GM18511 (cell line): Measurements from ENCODE around the gene GRHL1.
"Not testable (repeated sequence)": the region's sequence is repeated elsewhere in the genome, so short reads cannot be mapped to it uniquely, and the experiment has no call there.

Source experiments
- ATAC-seq: cut with Tn5 transposase; IDR thresholded peaks from one replicate; pipeline ENCODE4 v1.9.1; 2021; ENCODE audit warnings: mild to moderate bottlenecking, moderate library complexity; ENCODE audit not compliant: unreplicated experiment

The GRHL1 gene

DNA sequence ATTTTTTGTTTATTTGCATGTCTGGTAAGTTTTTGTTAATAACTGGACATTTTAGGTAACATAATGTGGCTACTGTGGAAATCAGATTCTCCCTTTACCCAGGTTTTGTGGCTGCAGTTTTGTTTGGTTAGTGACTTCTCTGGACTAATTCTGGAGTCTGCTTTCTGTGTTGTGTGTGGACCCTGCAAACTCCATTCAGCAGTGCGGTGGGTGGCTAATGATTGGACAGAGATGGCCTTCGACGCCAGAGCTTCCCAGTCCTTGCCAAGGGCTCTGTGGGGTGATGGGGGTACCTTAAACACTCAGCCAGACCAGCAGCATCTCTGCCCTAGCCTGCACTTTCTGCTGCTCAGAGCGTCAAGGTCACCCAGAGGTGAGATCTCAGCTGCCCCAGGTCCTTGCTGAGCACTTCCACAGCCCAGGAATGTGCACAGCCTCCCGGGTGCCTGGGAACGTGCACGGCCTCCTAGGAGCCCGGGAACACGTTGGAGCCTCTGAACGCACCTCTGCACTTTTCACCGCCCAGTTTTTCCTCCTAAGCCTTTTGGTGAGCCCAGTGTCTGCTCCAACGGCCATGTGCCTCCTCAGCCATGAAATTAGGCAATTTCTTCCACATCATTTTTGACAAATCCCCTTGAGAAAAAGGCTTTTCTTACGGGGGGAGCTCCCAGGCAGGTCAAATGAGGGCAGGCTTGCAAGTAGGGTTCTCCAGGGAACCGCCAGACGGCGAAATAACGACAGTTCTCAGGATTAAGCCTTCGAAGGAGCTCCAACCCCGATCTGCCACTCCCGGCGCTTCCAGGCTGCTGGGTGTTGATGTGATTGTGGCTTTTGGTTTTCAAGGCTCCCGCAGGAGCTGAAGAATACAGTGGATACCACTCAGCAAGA, 56.7 kb downstream of the GRHL1 start:
- ATAC-seq: no peak

DNA sequence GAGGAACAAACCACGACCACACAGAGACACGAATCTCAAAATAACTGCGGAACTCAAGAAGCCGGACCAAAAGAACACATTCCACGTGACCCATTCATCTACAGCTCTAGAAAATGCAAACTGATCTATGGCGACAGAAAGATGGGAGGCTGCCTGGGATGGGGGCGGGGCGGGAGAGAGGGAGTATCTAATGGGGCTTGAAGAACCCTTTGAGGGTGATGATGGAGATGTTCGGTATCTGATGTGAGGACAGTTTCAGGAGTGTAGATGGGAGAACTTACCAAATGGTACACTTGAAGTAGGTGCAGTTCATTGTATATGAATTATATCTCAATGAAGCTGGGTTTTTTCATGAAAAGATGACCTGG, 57.3 kb downstream of the GRHL1 start:
- no peak for ATAC-seq

- ATAC-seq: no peak
Observed at GRCh38 chr2:10009271-10009810, 57.8 kb downstream of the GRHL1 start.

GRCh38 chr2:10009811-10010781, 58.6 kb downstream of the GRHL1 start:
- ATAC-seq: no peak

DNA sequence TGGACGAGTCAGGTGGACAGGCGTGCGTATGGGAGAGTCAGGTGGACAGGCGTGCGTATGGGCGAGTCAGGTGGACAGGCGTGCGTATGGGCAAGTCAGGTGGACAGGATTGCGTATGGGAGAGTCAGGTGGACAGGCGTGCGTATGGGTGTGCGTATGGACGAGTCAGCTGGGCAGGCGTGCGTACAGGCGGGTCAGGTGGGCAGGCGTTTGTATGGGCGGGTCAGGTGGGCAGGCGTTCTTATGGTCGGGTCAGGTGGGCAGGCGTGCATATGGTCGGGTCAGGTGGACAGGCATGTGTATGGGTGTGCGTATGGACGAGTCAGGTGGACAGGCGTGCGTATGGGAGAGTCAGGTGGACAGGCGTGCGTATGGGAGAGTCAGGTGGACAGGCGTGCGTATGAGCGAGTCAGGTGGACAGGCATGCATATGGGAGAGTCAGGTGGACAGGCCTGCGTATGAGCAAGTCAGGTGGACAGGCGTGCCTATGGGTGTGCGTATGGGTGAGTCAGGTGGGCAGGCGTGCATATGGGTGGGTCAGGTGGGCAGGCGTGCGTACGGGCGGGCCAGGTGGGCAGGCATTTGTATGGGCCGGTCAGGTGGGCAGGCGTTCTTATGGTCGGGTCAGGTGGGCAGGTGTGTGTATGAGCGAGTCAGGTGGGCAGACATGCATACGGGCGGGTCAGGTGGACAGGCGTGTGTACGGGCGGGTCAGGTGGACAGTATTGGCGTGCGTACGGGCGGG, 59.5 kb downstream of the GRHL1 start:
- not testable (repeated sequence) for ATAC-seq

GRCh38 chr2:10011606-10012325, 60.3 kb downstream of the GRHL1 start:
- not testable (repeated sequence) for ATAC-seq

DNA sequence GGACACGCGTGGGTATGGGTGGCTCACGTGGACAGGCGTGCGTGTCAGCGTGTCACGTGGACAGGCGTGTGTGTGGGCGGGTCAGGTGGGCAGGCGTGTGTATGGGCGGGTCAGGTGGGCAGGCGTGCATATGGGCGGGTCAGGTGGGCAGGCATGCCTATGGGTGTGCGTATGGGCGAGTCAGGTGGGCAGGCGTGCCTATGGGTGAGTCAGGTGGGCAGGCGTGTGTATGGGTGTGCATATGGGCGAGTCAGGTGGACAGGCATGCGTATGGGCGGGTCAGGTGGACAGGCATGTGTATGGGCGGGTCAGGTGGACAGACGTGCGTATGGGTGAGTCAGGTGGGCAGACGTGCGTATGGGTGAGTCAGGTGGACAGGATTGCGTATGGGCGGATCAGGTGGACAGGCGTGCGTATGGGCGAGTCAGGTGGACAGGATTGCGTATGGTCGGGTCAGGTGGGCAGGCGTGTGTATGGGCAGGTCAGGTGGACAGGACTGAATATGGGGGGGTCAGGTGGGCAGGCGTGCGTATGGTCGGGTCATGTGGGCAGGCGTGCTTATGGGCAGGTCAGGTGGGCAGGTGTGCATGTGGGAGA, 61.0 kb downstream of the GRHL1 start:
- not testable (repeated sequence) for ATAC-seq

GRCh38 chr2:10012963-10013461, 61.5 kb downstream of the GRHL1 start:
- ATAC-seq: no peak

GRCh38 chr2:10013651-10014417, 62.3 kb downstream of the GRHL1 start:
- not testable (repeated sequence) for ATAC-seq

- no peak for ATAC-seq
Observed at GRCh38 chr2:10014418-10015190, 63.1 kb downstream of the GRHL1 start.

DNA sequence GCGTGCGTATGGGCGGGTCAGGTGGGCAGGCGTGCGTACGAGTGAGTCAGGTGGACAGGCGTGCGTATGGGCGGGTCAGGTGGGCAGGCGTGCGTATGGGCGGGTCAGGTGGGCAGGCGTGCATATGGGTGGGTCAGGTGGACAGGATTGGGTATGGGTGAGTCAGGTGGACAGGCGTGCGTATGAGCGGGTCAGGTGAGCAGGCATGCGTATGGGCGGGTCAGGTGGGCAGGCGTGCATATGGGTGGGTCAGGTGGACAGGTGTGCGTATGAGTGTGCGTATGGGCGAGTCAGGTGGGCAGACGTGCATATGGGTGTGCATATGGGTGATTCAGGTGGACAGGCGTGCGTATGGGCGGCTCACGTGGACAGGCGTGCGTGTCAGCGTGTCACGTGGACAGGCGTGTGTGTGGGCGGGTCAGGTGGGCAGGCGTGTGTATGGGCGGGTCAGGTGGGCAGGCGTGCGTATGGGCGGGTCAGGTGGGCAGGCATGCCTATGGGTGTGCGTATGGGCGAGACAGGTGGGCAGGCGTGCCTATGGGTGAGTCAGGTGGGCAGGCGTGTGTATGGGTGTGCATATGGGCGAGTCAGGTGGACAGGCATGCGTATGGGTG, 64.0 kb downstream of the GRHL1 start:
- ATAC-seq: not testable (repeated sequence)

DNA sequence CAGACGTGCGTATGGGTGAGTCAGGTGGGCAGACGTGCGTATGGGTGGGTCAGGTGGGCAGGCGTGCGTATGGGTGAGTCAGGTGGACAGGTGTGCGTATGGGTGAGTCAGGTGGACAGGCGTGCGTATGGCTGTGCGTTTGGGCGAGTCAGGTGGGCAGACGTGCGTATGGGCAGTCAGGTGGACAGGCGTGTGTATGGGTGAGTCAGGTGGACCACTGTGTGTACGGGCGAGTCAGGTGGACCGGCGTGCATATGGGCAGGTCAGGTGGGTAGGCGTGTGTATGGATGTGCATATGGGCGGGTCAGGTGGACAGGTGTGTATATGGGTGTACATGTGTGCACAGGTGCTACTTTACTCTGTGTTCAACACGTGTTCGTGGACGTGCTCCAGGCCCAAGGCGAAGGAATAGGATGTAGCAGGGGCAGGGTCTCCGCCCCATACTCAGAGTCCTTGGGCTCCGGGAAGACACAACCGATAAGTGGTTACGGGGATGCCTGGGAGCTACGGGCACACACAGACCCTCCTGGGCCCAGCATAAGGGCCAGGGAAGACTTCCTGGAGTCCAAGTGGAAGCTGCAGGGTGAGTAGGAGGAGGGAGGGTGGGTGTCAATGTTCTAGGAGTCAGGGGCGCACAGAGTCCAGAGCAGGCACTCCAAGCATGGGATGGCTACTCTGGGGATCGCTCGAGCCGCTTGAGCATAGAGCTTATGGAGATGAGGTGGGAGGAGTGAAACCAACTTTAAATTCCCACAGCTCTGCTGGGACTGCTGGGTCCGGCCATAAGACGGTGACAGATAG, 64.7 kb downstream of the GRHL1 start:
- ATAC-seq: no peak

DNA sequence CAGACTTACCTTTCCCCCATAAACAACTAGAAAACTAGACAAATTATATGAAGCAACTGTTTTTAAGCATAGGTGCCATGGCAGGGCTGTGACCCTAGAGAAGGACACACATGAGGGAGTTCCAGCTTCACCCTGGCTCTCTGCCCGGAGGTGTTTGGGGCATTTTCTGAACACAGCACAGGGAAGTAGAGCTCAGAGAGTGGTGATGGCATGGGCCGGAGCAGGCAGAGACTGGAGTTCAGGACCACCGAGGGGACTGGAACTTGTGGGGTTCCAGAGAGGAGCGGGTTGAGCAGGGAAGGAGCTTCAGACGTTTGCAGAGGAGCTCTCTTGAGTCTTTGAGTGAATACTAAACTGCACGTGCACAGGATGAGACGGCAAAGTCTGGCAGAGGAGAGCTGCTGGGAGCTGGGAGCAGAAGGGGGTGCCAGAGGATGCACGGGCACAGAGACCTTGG, 65.3 kb downstream of the GRHL1 start:
- ATAC-seq: no peak

DNA sequence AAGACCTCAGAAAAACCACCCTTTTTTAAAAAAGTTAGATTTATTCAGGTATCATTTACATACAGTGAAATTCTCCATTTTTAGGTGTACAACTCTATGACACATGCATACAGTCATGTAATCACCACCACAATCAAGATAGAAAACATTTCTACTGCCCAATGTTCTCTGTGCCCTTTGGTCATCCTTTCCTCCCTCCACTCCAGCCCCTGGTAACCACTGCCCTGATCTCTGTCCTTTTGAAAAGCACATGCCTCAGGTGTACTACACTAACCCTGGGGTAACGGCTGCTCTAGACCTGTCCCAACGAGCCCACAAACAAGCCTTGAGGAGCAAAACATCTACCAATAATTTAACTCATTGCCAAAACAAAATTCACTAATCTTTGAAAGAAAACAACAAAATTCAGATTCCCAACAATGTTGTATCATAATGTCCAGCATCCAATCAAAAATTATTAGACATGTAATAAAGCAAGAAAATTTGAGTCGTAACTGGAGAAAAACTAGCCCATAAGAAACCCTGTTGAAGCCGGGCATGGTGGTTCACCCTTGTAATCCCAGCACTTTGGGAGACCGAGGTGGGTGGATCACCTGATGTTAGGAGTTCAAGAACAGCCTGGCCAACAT, 65.9 kb downstream of the GRHL1 start:
- ATAC-seq: no peak

- ATAC-seq: no peak
Observed at GRCh38 chr2:10019174-10019573, 67.7 kb downstream of the GRHL1 start.
